Thyroid gland (tissue), 4 donors: ENCODE results near the gene TBC1D5.

ENCODE experiments used
- POLR2A ChIP-seq, 2 donors: fragments of 450-650 bp; IDR thresholded peaks; one replicate each; pipeline ENCODE4 v1.6.1; 2017; ENCODE audit warnings: antibody characterized with exemption in 2 of 2, mild to moderate bottlenecking in 2 of 2, moderate library complexity in 1 of 2
- TF ChIP-seq, protein P1 (sequence below), 6 experiments: fragments of 200-600 bp in 3 of 6; fragments of 450-650 bp in 3 of 6; sonication (generic) in 3 of 6; IDR thresholded peaks; one replicate each; pipeline ENCODE4 v1.5.1; 2016 to 2019; ENCODE audit warnings: antibody characterized with exemption in 6 of 6, mild to moderate bottlenecking in 2 of 6, inconsistent platforms in 1 of 6, moderate library complexity in 1 of 6

GRCh38 chr3:17154221-17154620 is 588.2 kb downstream of the TBC1D5 start:
- TF ChIP-seq POLR2A (IDR thresholded peaks at IDR 0.05): no peak
- TF ChIP-seq, protein P1, sequence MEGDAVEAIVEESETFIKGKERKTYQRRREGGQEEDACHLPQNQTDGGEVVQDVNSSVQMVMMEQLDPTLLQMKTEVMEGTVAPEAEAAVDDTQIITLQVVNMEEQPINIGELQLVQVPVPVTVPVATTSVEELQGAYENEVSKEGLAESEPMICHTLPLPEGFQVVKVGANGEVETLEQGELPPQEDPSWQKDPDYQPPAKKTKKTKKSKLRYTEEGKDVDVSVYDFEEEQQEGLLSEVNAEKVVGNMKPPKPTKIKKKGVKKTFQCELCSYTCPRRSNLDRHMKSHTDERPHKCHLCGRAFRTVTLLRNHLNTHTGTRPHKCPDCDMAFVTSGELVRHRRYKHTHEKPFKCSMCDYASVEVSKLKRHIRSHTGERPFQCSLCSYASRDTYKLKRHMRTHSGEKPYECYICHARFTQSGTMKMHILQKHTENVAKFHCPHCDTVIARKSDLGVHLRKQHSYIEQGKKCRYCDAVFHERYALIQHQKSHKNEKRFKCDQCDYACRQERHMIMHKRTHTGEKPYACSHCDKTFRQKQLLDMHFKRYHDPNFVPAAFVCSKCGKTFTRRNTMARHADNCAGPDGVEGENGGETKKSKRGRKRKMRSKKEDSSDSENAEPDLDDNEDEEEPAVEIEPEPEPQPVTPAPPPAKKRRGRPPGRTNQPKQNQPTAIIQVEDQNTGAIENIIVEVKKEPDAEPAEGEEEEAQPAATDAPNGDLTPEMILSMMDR (IDR thresholded peaks at IDR 0.05): no peak
